ENCODE measurements around the gene ACP5. TPM values are rescaled to one million over a fixed set of nuclear protein-coding genes. Genes with fewer than 3 reads are reported as not detected.
A peak's percentile ranks its signal among the peaks of the same experiment; 100 is the strongest.

Gene ACP5
- total RNA-seq, 4 donors from 2014 or later, result 4.4 to 12.0 (median 9.8) TPM

- Histone ChIP-seq H3K4me1 (peaks cover 0 to 90% (median 0%) of the 10 kb centered on the region in 3 donors), H3K9me3 (no peaks in the 10 kb centered on the region)
Measured at GRCh38 chr19:11547929-11548700, 29.3 kb downstream of the ACP5 start.

GRCh38 chr19:11541238-11541637 lies 36.2 kb downstream of the ACP5 start:
- Histone ChIP-seq H3K4me1 (peaks cover 0 to 89% (median 3%) of the 10 kb centered on the region in 3 donors), H3K4me3 (peak overlapping the region; percentile 65 to 68), H3K27me3 (peaks cover 8% of the 10 kb centered on the region), H3K27ac (peak overlapping the region; percentile 94 to 98 (median 96)), H3K36me3 (peaks cover 0 to 44% of the 10 kb centered on the region in 2 donors), H3K9me3 (no peaks in the 10 kb centered on the region)
- TF ChIP-seq EP300 (IDR thresholded peaks at IDR 0.05) (no peak), POLR2A (IDR thresholded peaks at IDR 0.05) (no peak), POLR2AphosphoS5 (IDR thresholded peaks at IDR 0.05) (no peak), CTCF (IDR thresholded peaks at IDR 0.05) (no peak)
- 38 to 55% methylated on average over 3 of the region's 3 CpGs for WGBS, 2 donors (ENCODE audit: low coverage in 1 of 2)
- ATAC-seq, result no peak

More at GRCh38 chr19:11547929-11548700, 29.3 kb downstream of the ACP5 start:
- Histone ChIP-seq H3K36me3 (peaks cover 0 to 83% of the 10 kb centered on the region in 2 donors), H3K4me3 (no peak overlapping the region), H3K27me3 (no peaks in the 10 kb centered on the region), H3K27ac (peak overlapping the region in 3 of 4 donors; percentile 37 to 95 (median 83))
- ATAC-seq, result no peak
- WGBS, 2 donors (ENCODE audit: low coverage in 1 of 2), result 63 to 78% methylated on average over 4 to 7 of the region's 14 CpGs
- TF ChIP-seq POLR2A (IDR thresholded peaks at IDR 0.05), result no peak
- TF ChIP-seq EP300 (IDR thresholded peaks at IDR 0.05), result no peak
- TF ChIP-seq CTCF (IDR thresholded peaks at IDR 0.05), result no peak
- no peak for TF ChIP-seq POLR2AphosphoS5 (IDR thresholded peaks at IDR 0.05)

- no peaks in the 10 kb centered on the region for H3K9me3 ChIP-seq
- no peak for TF ChIP-seq POLR2AphosphoS5 (IDR thresholded peaks at IDR 0.05)
- no peak for TF ChIP-seq POLR2A (IDR thresholded peaks at IDR 0.05)
- TF ChIP-seq CTCF (IDR thresholded peaks at IDR 0.05), result no peak
- no peak for TF ChIP-seq EP300 (IDR thresholded peaks at IDR 0.05)
- peaks cover 0 to 90% (median 3%) of the 10 kb centered on the region in 3 donors for H3K4me1 ChIP-seq
- H3K27me3 ChIP-seq, result peaks cover 8% of the 10 kb centered on the region
- H3K27ac ChIP-seq, result peak overlapping the region; percentile 94 to 98 (median 96)
- WGBS, 2 donors (ENCODE audit: low coverage in 1 of 2), result no CpG with 5 or more reads among the region's 5 CpGs
- H3K36me3 ChIP-seq, result peaks cover 0 to 38% of the 10 kb centered on the region in 2 donors
- ATAC-seq, result no peak
- peak overlapping the region; percentile 65 to 68 for H3K4me3 ChIP-seq
Measured at GRCh38 chr19:11540645-11541044, 36.8 kb downstream of the ACP5 start.

DNA sequence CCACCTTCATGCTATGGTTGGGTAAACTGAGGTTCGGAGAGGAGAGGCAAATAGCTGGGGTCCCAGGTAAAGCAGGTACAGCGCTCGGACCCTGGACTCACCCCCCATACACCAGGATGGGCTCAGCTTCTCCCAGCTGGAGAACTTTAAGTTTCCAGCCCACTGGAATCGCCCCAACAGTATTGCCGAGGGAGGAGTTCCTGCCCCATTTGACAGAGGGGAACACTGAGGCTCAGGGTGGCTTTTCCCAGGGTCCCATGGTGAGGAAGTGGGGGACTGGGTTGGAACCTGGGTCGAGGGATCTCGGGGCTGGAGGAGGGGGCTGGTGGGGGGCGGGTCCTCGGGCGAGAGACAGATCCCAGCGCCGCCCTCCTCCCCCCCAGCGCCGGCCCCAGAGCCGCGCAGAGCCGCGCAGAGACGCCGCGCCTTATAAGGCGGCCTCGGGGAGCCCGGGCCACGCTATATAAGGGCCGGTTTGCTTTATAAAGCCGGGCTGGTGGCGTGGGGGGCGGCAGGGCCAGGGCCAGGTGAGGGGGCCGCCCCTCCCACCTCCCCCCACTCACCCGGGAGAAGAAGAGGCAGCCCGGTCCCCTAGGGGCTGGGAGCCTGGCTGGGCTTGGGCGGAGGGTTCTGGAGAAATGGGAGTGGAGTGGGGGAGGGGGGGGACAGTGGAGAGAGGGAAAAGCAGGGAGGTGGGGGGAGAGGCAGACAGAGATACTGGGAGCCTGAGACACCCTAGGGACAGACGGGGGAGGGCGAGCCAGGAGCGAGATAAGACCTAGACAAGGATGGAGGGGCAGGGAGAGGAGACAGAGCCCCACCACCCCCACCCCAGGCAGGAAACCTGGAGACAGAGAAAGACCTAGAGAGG lies 37.7 kb downstream of the ACP5 start:
- peak overlapping the region; percentile 65 to 68 for H3K4me3 ChIP-seq
- ATAC-seq, result peak; percentile 66
- peak overlapping the region; percentile 94 to 98 (median 96) for H3K27ac ChIP-seq
- peaks cover 8% of the 10 kb centered on the region for H3K27me3 ChIP-seq
- H3K4me1 ChIP-seq, result peaks cover 0 to 91% (median 6%) of the 10 kb centered on the region in 3 donors
- TF ChIP-seq CTCF (IDR thresholded peaks at IDR 0.05) (no peak), POLR2A (IDR thresholded peaks at IDR 0.05) (peak; percentile 60 to 69), POLR2AphosphoS5 (IDR thresholded peaks at IDR 0.05) (peak; percentile 58), EP300 (IDR thresholded peaks at IDR 0.05) (no peak)
- H3K9me3 ChIP-seq, result no peaks in the 10 kb centered on the region
- H3K36me3 ChIP-seq, result peaks cover 0 to 31% of the 10 kb centered on the region in 2 donors
- WGBS, 2 donors (ENCODE audit: low coverage in 1 of 2), result 0 to 13% methylated on average over 1 to 7 of the region's 36 CpGs

Measured in gastroesophageal sphincter (tissue), 4 donors.